ENCODE data around the gene SEPHS1.
"Not testable (repeated sequence)": the region's sequence is repeated elsewhere in the genome, so short reads cannot be mapped to it uniquely, and the experiment has no call there.

SEPHS1 gene

GRCh38 chr10:13337128-13337826 is 10.8 kb downstream of the SEPHS1 start:
- no peak overlapping the region for H3K27ac ChIP-seq
- H3K4me3 ChIP-seq, result no peak overlapping the region
- no peak overlapping the region for H3K9ac ChIP-seq
- H3K4me2 ChIP-seq, result no peak overlapping the region
- H3K27me3 ChIP-seq, result no peaks in the 10 kb centered on the region
- no peak for TF ChIP-seq Cebpa-rat (IDR thresholded peaks at IDR 0.05)
- H4K20me1 ChIP-seq, result peaks cover 0 to 86% (median 65%) of the 10 kb centered on the region in 11 experiments; a peak in 16 of 22 replicates
- H3K36me3 ChIP-seq, result peaks cover 63 to 100% (median 89%) of the 10 kb centered on the region in 11 experiments
- peaks cover 0 to 26% (median 8%) of the 10 kb centered on the region in 10 experiments; a peak in 9 of 20 replicates for H3K4me1 ChIP-seq
- H3K9me3 ChIP-seq (replicated peaks in 1 of 11), result 0 out of 22 replicates have a peak, but pooled peaks cover 0 to 2% (median 0%) of the 10 kb centered on the region in 11 experiments

GRCh38 chr10:13335881-13336280 is 12.2 kb downstream of the SEPHS1 start:
- peak overlapping the region in 1 of 11 experiments; percentile 4; a peak in 1 of 22 replicates for H3K27ac ChIP-seq
- peaks cover 0 to 15% (median 0%) of the 10 kb centered on the region in 11 experiments; a peak in 2 of 22 replicates for H3K9me3 ChIP-seq (replicated peaks in 1 of 11)
- 0 out of 22 replicates have a peak, but pooled peaks of 1 of the 11 experiments have one; percentile 15 for TF ChIP-seq Cebpa-rat (IDR thresholded peaks at IDR 0.05)
- H4K20me1 ChIP-seq, result peaks cover 0 to 85% (median 52%) of the 10 kb centered on the region in 11 experiments; a peak in 16 of 22 replicates
- no peak overlapping the region for H3K4me3 ChIP-seq
- H3K4me2 ChIP-seq, result no peak overlapping the region
- H3K4me1 ChIP-seq, result peaks cover 0 to 22% (median 7%) of the 10 kb centered on the region in 10 experiments; a peak in 9 of 20 replicates
- no peaks in the 10 kb centered on the region for H3K27me3 ChIP-seq
- H3K36me3 ChIP-seq, result peaks cover 77 to 100% (median 98%) of the 10 kb centered on the region in 11 experiments
- no peak overlapping the region; a peak in 1 of 22 replicates for H3K9ac ChIP-seq

- H3K27ac ChIP-seq, result no peak overlapping the region
- H3K9ac ChIP-seq, result no peak overlapping the region
- peaks cover 0 to 11% (median 4%) of the 10 kb centered on the region in 10 experiments; a peak in 6 of 20 replicates for H3K4me1 ChIP-seq
- H3K27me3 ChIP-seq, result no peaks in the 10 kb centered on the region
- TF ChIP-seq Cebpa-rat (IDR thresholded peaks at IDR 0.05), result no peak
- H3K9me3 ChIP-seq (replicated peaks in 1 of 11), result peaks cover 0 to 15% (median 0%) of the 10 kb centered on the region in 11 experiments; a peak in 2 of 22 replicates
- H3K4me2 ChIP-seq, result no peak overlapping the region
- peaks cover 82 to 100% (median 99%) of the 10 kb centered on the region in 11 experiments for H3K36me3 ChIP-seq
- H3K4me3 ChIP-seq, result no peak overlapping the region
- H4K20me1 ChIP-seq, result peaks cover 0 to 81% (median 47%) of the 10 kb centered on the region in 11 experiments; a peak in 16 of 22 replicates
These were observed 13.5 kb downstream of the SEPHS1 start for GRCh38 chr10:13334556-13334955.

- no peak overlapping the region for H3K4me3 ChIP-seq
- H3K27me3 ChIP-seq, result no peaks in the 10 kb centered on the region
- peaks cover 0 to 15% (median 0%) of the 10 kb centered on the region in 11 experiments; a peak in 2 of 22 replicates for H3K9me3 ChIP-seq (replicated peaks in 1 of 11)
- H3K4me1 ChIP-seq, result peaks cover 0 to 8% (median 2%) of the 10 kb centered on the region in 10 experiments; a peak in 4 of 20 replicates
- TF ChIP-seq Cebpa-rat (IDR thresholded peaks at IDR 0.05), result no peak
- no peak overlapping the region for H3K4me2 ChIP-seq
- peaks cover 93 to 100% (median 100%) of the 10 kb centered on the region in 11 experiments for H3K36me3 ChIP-seq
- no peak overlapping the region for H3K9ac ChIP-seq
- peaks cover 0 to 70% (median 34%) of the 10 kb centered on the region in 11 experiments; a peak in 15 of 22 replicates for H4K20me1 ChIP-seq
- no peak overlapping the region for H3K27ac ChIP-seq
These were observed 16.4 kb downstream of the SEPHS1 start for GRCh38 chr10:13331646-13332045.

- H3K27me3 ChIP-seq, H3K4me3 ChIP-seq, H3K4me1 ChIP-seq, H3K4me2 ChIP-seq, H3K9ac ChIP-seq, H3K27ac ChIP-seq: not testable (repeated sequence)
- H3K9me3 ChIP-seq (replicated peaks in 1 of 11), result peaks cover 0 to 15% (median 0%) of the 10 kb centered on the region in 11 experiments; a peak in 2 of 22 replicates
- peaks cover 0 to 64% (median 28%) of the 10 kb centered on the region in 11 experiments; a peak in 14 of 22 replicates for H4K20me1 ChIP-seq
- peaks cover 93 to 100% (median 100%) of the 10 kb centered on the region in 11 experiments for H3K36me3 ChIP-seq
These were observed 17.1 kb downstream of the SEPHS1 start for GRCh38 chr10:13330980-13331379.

- Histone ChIP-seq H3K9me3 (replicated peaks in 1 of 11) (peaks cover 0 to 15% (median 0%) of the 10 kb centered on the region in 11 experiments; a peak in 2 of 22 replicates), H4K20me1 (peaks cover 0 to 49% (median 21%) of the 10 kb centered on the region in 11 experiments; a peak in 11 of 22 replicates), H3K27ac (no peak overlapping the region), H3K36me3 (peaks cover 98 to 100% (median 100%) of the 10 kb centered on the region in 11 experiments), H3K9ac (no peak overlapping the region; a peak in 1 of 22 replicates), H3K4me3 (no peak overlapping the region), H3K27me3 (no peaks in the 10 kb centered on the region), H3K4me1 (0 out of 20 replicates have a peak, but pooled peaks cover 0 to 5% (median 0%) of the 10 kb centered on the region in 10 experiments), H3K4me2 (no peak overlapping the region)
- TF ChIP-seq Cebpa-rat (IDR thresholded peaks at IDR 0.05), result no peak
These were observed 18.5 kb downstream of the SEPHS1 start for GRCh38 chr10:13329565-13329964.

GRCh38 chr10:13328613-13329012 is 19.5 kb downstream of the SEPHS1 start:
- no peak overlapping the region for H3K4me2 ChIP-seq
- no peak overlapping the region for H3K27ac ChIP-seq
- H3K4me3 ChIP-seq, result no peak overlapping the region
- no peak overlapping the region for H3K9ac ChIP-seq
- no peak for TF ChIP-seq Cebpa-rat (IDR thresholded peaks at IDR 0.05)
- H3K9me3 ChIP-seq (replicated peaks in 1 of 11), result peaks cover 0 to 15% (median 0%) of the 10 kb centered on the region in 11 experiments; a peak in 2 of 22 replicates
- 0 out of 20 replicates have a peak, but pooled peaks cover 0 to 5% (median 0%) of the 10 kb centered on the region in 10 experiments for H3K4me1 ChIP-seq
- H3K36me3 ChIP-seq, result peaks cover 99 to 100% (median 100%) of the 10 kb centered on the region in 11 experiments
- peaks cover 0 to 40% (median 21%) of the 10 kb centered on the region in 11 experiments; a peak in 10 of 22 replicates for H4K20me1 ChIP-seq
- H3K27me3 ChIP-seq, result no peaks in the 10 kb centered on the region

- no peaks in the 10 kb centered on the region for H3K27me3 ChIP-seq
- H4K20me1 ChIP-seq, result peaks cover 0 to 40% (median 21%) of the 10 kb centered on the region in 11 experiments; a peak in 10 of 22 replicates
- no peak for TF ChIP-seq Cebpa-rat (IDR thresholded peaks at IDR 0.05)
- H3K4me2 ChIP-seq, result no peak overlapping the region
- H3K36me3 ChIP-seq, result peaks cover 99 to 100% (median 100%) of the 10 kb centered on the region in 11 experiments
- H3K9me3 ChIP-seq (replicated peaks in 1 of 11), result peaks cover 0 to 15% (median 0%) of the 10 kb centered on the region in 11 experiments; a peak in 2 of 22 replicates
- H3K4me1 ChIP-seq, result 0 out of 20 replicates have a peak, but pooled peaks cover 0 to 5% (median 0%) of the 10 kb centered on the region in 10 experiments
- no peak overlapping the region for H3K9ac ChIP-seq
- H3K27ac ChIP-seq, result no peak overlapping the region
- no peak overlapping the region for H3K4me3 ChIP-seq
These were observed 20.0 kb downstream of the SEPHS1 start for GRCh38 chr10:13328126-13328525.

GRCh38 chr10:13327534-13327933 is 20.6 kb downstream of the SEPHS1 start:
- Histone ChIP-seq H3K36me3 (peaks cover 99 to 100% (median 100%) of the 10 kb centered on the region in 11 experiments), H3K27me3 (no peaks in the 10 kb centered on the region)

More at GRCh38 chr10:13327534-13327933, 20.6 kb downstream of the SEPHS1 start:
- Histone ChIP-seq H3K9ac (no peak overlapping the region), H3K4me2 (no peak overlapping the region), H3K9me3 (replicated peaks in 1 of 11) (peaks cover 0 to 15% (median 0%) of the 10 kb centered on the region in 11 experiments; a peak in 2 of 22 replicates), H3K27ac (no peak overlapping the region), H3K4me1 (0 out of 20 replicates have a peak, but pooled peaks cover 0 to 5% (median 0%) of the 10 kb centered on the region in 10 experiments), H3K4me3 (no peak overlapping the region), H4K20me1 (peaks cover 0 to 40% (median 21%) of the 10 kb centered on the region in 11 experiments; a peak in 11 of 22 replicates)
- TF ChIP-seq Cebpa-rat (IDR thresholded peaks at IDR 0.05), result no peak
